ENCODE results near the gene ZBTB20.

ZBTB20 gene

DNA sequence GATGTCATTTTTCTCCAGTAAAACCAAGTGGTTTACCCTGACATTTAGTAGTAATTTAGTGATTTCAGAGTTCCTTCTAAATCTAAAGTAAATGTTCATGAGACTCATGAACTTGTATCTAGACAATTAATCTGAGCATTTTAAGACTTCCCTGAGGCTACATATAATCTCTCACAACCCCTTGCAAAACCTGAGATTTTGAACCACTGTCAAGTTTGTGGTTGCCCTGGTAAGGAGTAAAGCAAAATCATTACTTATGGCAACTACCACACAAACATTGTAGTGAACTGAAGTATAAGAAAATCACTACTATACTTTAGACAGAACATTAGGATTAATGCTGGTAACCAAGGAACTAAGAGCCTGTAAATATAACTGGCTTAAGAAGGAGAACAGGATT is 483.1 kb downstream of the ZBTB20 start:
- no peak for DNase-seq

- DNase-seq, result no peak
Observed at GRCh38 chr3:114660808-114661207, 486.3 kb downstream of the ZBTB20 start.

DNA sequence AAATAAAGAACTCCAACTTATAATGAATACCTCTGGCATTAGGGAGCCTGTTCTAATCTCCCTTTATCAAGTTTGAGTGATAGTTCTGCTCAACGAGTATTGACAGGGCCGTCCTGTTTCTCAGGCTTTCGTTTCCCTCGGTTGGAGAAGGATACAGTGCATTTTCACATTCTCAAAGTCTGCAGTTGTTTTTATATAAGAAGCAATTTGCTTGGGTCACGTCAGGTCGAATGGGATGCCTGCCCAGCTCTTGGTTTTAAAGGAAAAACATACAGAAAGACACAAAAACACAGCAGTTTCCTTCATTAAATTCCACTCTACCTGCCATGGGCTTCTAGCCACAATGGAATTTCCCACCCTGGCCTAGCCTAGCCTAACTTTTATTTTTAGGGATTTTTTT is 487.0 kb downstream of the ZBTB20 start:
- DNase-seq, result no peak

DNA sequence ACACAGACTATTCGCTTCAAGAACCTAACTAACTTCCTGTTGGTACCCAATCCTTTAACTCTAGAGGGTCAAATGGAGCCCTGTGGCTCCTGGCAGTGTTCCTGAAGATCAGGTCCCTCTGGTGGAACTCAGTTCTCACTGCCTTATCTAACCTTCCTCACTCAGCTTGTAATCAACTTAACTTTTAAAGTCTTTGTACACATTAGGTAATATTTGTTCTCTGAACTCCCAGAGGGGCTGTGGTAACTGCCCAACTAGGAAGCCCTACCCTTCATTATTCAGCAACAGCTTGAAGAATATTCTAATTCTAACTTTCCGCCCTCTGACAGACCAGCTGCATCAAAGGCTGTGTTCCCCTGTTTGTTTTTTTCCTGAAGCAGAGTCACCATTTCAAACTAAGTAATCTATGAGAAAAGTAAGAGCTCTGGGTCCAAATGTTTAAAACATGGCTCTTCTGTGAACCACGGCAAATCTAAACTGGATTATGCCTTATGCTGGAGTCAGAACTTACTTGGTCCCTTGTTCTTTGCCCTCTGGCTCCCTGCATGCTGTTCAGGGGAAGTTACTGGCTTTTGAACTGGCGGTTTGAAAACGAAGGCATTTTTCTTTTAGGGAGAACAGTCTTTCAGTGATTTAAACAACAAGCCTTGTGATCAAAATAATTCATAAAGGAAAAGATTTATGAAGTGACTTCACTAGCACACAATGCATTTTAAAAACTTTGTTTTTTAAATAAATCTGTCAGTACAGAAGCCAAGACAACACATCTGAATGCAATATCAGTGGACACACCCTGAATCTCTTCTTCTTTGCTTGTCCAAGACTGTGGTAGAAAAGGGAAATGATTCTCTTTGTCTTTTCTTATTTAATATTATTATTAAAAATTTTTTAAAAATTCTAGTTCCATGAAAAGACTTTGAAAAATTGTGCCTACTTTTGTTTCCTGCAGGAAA is 487.7 kb downstream of the ZBTB20 start:
- no peak for DNase-seq

GRCh38 chr3:114651555-114651954 is 495.5 kb downstream of the ZBTB20 start:
- no peak for DNase-seq

DNA sequence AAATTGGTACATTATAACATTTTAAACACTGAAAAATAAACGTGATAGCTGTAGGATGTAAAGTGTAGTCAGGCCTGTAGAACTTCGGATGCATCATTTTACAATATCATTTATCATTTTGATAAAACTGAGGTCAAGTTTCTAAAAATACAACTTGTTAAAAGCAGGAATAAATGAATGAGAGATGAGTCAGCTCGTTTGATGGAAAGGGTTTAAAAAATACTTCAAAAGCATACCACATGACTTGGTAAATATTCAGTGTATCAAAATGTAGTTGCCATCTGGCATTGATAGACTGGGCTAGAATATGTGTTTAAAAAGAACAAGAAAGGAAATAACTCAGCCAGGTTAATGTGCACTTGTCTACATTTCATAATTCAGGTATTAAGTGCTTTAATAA is 496.3 kb downstream of the ZBTB20 start:
- DNase-seq, result no peak

- no peak for DNase-seq
Observed at GRCh38 chr3:114649331-114649730, 497.8 kb downstream of the ZBTB20 start.

DNA sequence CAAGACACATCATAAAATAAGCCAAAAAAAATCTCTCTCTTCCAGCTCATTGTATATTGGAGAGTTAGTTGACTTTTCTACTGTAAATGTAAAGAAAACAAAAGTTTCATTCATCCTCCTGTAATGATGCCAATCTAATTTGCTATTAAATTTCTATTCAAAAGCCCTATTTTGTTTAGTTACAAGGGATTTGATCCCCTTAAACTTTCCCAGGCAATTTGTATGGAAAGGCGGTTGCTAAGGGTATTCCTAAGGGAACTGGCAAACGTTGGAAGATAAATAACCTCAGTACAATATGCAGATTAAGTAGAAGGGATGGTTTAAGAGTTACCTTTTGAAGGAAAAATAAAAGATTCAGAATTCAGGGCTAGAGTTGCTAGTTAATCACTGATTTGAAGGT is 500.6 kb downstream of the ZBTB20 start:
- no peak for DNase-seq

DNA sequence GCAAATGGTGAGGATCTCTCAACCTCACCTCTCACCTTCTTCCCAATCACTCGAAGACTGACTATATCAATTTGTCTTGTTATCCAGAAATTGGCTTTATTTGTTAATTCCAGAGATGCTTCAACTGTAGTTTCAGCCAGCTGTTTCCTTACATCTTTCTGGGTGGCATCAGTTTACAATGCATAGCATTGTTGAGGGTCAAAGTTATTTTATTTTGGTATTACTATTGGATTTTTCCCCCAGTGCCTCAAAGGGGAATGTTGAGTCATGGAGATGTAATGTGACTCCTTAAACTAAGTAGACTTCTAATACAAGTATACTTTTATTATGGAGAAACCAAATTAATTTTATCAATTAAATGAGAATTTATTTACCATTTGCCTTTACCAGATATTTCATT is 501.7 kb downstream of the ZBTB20 start:
- no peak for DNase-seq

DNA sequence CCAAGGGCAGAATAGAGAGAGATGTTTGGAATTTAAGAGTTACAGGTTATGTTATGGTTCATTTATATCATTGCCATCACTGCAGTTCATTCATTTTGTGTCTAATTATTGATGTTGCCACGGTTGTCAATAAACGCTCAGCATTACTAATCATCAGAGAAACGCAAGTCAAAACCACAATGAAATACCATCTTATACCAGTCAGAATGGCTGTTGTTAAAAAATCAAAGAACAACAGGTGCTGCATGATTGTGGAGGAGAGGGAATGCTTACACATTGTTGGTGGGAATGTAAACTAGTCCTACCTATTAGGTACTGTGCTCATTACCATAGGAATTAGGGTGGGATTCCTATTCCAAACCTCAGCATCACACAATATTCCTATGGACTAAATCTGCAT is 502.7 kb downstream of the ZBTB20 start:
- no peak for DNase-seq

GRCh38 chr3:114642951-114643741 is 503.9 kb downstream of the ZBTB20 start:
- no peak for DNase-seq

GRCh38 chr3:114640126-114640525 is 507.0 kb downstream of the ZBTB20 start:
- DNase-seq, result no peak

DNA sequence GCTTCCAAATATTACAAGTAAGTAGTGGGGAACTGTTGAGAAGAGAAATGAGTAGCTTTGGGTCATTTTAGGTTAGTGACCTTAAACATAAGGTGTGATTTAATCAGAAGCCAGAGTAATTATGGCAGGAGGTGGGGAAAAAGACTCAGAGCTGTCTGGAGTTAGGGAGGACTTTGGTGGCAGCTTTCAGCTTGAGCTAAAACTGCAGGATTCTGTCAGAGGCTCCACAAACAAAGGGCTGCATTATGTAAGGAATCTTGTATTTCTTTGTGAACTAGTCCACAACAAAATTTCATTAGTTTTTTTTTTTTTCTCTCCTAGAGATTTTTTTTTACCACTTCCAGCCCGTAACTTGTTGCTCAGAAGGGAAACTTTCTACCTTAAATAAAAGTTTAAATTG is 507.9 kb downstream of the ZBTB20 start:
- DNase-seq, result no peak

DNA sequence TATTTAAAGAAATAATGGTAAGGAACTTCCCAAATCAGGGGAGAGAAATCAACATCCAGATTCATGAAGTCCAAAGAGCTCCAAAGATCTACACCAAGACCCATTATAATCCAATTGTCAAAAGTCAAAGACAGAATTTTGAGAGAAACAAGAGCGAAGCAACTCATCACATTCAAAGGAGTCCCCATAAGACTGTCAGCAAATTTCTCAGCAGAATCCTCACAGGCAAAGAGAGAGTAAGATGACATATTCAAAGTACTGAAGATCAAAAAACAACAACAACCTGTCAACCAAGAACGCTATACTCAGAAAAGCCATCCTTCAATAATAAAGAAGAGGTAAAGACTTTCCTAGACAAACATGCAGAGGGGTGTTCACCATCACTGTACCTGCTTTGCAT is 511.2 kb downstream of the ZBTB20 start:
- DNase-seq, result no peak

DNA sequence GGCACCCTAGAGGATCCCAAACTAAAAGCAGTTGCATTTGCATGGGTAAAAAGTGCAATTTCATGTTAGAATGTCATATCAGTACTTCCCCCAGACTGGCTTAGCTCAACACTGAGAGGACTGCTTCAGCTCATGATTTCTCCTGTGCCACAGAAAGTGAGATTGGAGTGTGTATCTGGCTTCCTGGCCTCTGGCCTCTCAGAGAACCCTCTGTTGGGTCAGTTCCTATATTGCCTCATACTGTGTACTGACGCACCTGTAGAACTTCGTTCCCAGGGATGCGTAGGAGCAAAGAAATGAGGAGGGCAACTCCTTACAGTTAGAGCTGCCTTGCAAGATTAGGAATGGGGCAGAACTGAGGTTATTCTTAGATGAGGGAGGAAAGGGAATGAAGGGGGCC is 512.5 kb downstream of the ZBTB20 start:
- no peak for DNase-seq

DNA sequence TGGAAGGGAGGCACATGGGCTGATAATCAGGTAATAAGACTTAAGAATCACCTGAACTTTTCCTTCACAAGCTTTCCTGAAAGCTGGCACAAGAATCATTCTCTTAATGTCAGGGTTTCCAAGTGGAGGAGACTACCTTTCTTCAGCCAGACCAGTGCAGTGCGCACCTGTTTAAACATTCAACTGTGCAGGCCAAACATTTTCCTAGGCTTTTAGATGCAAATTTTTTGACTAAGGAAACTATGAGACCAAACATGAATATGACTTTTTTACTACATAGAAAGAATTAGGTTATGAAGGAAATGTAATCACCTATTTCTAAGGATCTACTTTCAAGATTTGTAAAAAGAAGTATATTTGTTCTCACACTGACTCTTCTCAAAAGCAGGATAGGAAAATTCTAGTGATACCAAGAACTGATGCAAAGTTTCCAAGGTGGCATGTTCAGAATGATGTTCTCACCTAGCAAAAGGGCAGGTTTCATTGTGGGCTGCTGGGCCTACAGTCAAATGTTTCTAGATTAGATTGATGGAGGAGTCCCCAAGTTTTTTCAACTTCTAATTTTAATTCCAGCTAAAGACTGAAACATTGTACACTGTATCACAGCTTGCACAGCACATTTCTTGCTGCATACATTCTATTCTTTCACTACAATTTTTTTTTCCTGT is 514.2 kb downstream of the ZBTB20 start:
- DNase-seq, result no peak

GRCh38 chr3:114627770-114628169 is 519.3 kb downstream of the ZBTB20 start:
- no peak for DNase-seq

DNA sequence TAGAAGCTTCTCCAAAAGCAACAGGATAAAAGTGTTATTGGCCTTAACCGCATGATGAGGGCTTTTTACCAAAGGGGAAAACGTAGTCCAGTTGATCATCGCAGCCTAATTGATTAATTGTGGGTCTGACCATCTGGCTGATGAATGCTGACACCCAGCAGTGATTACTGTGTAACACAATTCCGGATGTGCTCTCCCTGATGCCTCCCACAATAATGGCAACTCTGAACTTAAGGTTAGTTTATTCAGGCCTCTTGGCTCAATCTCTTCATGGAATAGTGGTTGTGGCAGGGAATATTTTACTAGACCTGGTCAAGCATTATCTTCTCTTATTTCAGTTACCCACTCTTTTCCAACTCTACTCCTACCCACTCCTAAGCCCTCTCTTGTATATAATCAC is 520.3 kb downstream of the ZBTB20 start:
- no peak for DNase-seq

- DNase-seq, result no peak
Observed at GRCh38 chr3:114624571-114625181, 522.4 kb downstream of the ZBTB20 start.

- no peak for DNase-seq
Observed at GRCh38 chr3:114624047-114624445, 523.0 kb downstream of the ZBTB20 start.

GRCh38 chr3:114623420-114624046 is 523.6 kb downstream of the ZBTB20 start:
- DNase-seq, result no peak

DNA sequence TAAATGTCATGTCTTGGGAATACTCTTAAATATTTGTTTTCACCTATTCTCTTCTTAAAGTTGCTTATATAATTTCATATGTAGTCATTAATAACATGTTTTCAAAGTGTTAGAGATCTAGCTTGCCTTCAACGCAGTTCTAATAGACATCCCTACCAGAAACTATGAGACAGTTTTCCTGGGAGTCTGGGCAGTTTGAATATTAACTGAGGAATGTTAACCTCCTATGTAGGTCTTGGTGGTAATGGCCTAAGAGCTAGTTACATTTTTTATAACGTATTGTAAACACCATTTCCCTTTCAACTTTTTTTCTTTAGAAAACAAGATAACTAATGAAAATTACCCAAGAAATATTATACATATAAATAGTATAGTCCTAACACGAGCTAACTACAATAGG is 525.1 kb downstream of the ZBTB20 start:
- DNase-seq, result no peak

- DNase-seq, result no peak
Observed at GRCh38 chr3:114619771-114620170, 527.3 kb downstream of the ZBTB20 start.

All from activated naive CD4-positive, alpha-beta T cell treated with Interleukin-2 at 50 U/mL for 16 hours (primary cell).